ENCODE measurements around the gene FCN1. TPM values are rescaled to one million over a fixed set of nuclear protein-coding genes. Genes with fewer than 3 reads are reported as not detected.

The FCN1 gene
- total and polyA plus RNA-seq, 2 of the 8 experiments (the other 6 are each of a cell fraction or from before 2014, with no cell fraction given): not detected

GRCh38 chr9:134919303-134919702 is 1.6 kb upstream of the FCN1 start:
- no peak overlapping the region for H3K9ac ChIP-seq (replicated peaks in 1 of 4; ENCODE audit: extremely low read depth in 1 of 4, low read depth in 3 of 4, low read length in 3 of 4)
- FAIRE-seq (no peak), DNase-seq (ENCODE audit: low read depth in 1 of 2, low spot score in 2 of 2) (no peak)
- H3K4me3 ChIP-seq (ENCODE audit: extremely low read depth in 1 of 4, insufficient read depth in 2 of 4, low read depth in 3 of 4, low read length in 4 of 4): no peak overlapping the region
- H2BK120ac ChIP-seq (replicated peaks; ENCODE audit: low read depth, low read length): no peak overlapping the region
- no peak overlapping the region for H2BK15ac ChIP-seq (ENCODE audit: low read length)
- WGBS, 2 experiments (ENCODE audit: extremely low coverage in 1 of 2, insufficient coverage in 1 of 2, insufficient read length in 1 of 2, insufficient replicate concordance in 2 of 2, low coverage in 1 of 2, low lambda C conversion rate in 2 of 2, missing lambda C conversion rate in 1 of 2): 94% methylated on average over 3 of the region's 3 CpGs; no CpG with 5 or more reads in 1 of the 2 experiments
- H4K91ac ChIP-seq (replicated peaks; ENCODE audit: insufficient read length, low read length): no peak overlapping the region
- no peaks in the 10 kb centered on the region for H3K23me2 ChIP-seq (ENCODE audit: low read depth, low read length)
- H3K4me2 ChIP-seq (ENCODE audit: insufficient read depth in 1 of 2, low read depth in 2 of 2, low read length in 2 of 2): no peak overlapping the region
- no peak overlapping the region for H2BK12ac ChIP-seq (ENCODE audit: low read depth, low read length)
- H3K4me1 ChIP-seq (replicated peaks in 1 of 4; ENCODE audit: control insufficient read depth in 3 of 4, insufficient read depth in 4 of 4, low read length in 3 of 4): no peaks in the 10 kb centered on the region
- no peak overlapping the region for H2AK5ac ChIP-seq (ENCODE audit: low read depth, low read length)
- ChIA-PET CTCF (ENCODE audit: partially characterized antibody) (interaction anchor here (1.7 kb wide), 1 partner anchor 19 kb away, joined by 4 read pairs; no protein-coding TSS in a partner anchor), POLR2A (ENCODE audit: partially characterized antibody) (no interaction called here)
- H2BK20ac ChIP-seq (ENCODE audit: low read length): no peak overlapping the region
- no peak overlapping the region for H3K18ac ChIP-seq (ENCODE audit: extremely low read depth, low read length)
- no peak overlapping the region for H3K56ac ChIP-seq (replicated peaks; ENCODE audit: insufficient read length, low read depth, low read length)
- TF ChIP-seq YY1 (IDR thresholded peaks at IDR 0.05; ENCODE audit: low read depth, low read length) (no peak), SIRT6 (IDR thresholded peaks at IDR 0.05; ENCODE audit: low read length) (no peak), BACH1 (IDR thresholded peaks at IDR 0.05; ENCODE audit: low read length) (no peak), BCL11A (IDR thresholded peaks at IDR 0.05; ENCODE audit: low read depth in 2 of 2, low read length in 2 of 2) (no peak), PHF8 (conservative IDR thresholded peaks at IDR 0.05; ENCODE audit: low read depth, low read length) (no peak), RFX5 (IDR thresholded peaks at IDR 0.05; ENCODE audit: borderline replicate concordance, low read depth, low read length) (no peak), MAFK (IDR thresholded peaks at IDR 0.05; ENCODE audit: low read depth, low read length) (no peak), SUZ12 (IDR thresholded peaks at IDR 0.05; ENCODE audit: low read length) (no peak), SIX5 (IDR thresholded peaks at IDR 0.05; ENCODE audit: low read depth, low read length) (no peak), TEAD4 (IDR thresholded peaks at IDR 0.05; ENCODE audit: low read depth, low read length) (no peak), CHD2 (IDR thresholded peaks at IDR 0.05; ENCODE audit: low read length) (no peak), JUND (IDR thresholded peaks at IDR 0.05; ENCODE audit: low read length) (no peak), TAF7 (optimal IDR thresholded peaks at IDR 0.05; ENCODE audit: borderline replicate concordance, low read depth, low read length) (no peak), ZNF274 (IDR thresholded peaks at IDR 0.05; ENCODE audit: borderline replicate concordance, extremely low read depth, low read length) (no peak)
- TF ChIP-seq, protein P1, sequence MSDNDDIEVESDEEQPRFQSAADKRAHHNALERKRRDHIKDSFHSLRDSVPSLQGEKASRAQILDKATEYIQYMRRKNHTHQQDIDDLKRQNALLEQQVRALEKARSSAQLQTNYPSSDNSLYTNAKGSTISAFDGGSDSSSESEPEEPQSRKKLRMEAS (IDR thresholded peaks at IDR 0.05): no peak
- H3K14ac ChIP-seq (ENCODE audit: insufficient read length): no peak overlapping the region
- no peaks in the 10 kb centered on the region for H3K79me2 ChIP-seq (ENCODE audit: control insufficient read depth in 1 of 2, insufficient read depth in 2 of 2, low read length in 2 of 2)
- H3K4ac ChIP-seq (replicated peaks; ENCODE audit: insufficient read length, low read depth, low read length): no peak overlapping the region
- no peaks in the 10 kb centered on the region for H4K20me1 ChIP-seq (replicated peaks in 1 of 2; ENCODE audit: control insufficient read depth in 1 of 2, insufficient read depth in 2 of 2, low read length in 2 of 2)
- no peak overlapping the region for H2BK5ac ChIP-seq (ENCODE audit: low read depth, low read length)
- no peaks in the 10 kb centered on the region for H3K79me1 ChIP-seq (ENCODE audit: low read depth, low read length)
- H4K5ac ChIP-seq (ENCODE audit: insufficient read length, low read depth, low read length): no peak overlapping the region
- H4K8ac ChIP-seq (ENCODE audit: extremely low read depth, insufficient read depth, low read length): no peak overlapping the region
- no peaks in the 10 kb centered on the region; a peak in 1 of 4 replicates for H3K9me3 ChIP-seq (ENCODE audit: insufficient read depth in 2 of 2, low read depth in 1 of 2, low read length in 1 of 2)
- H2AFZ ChIP-seq (ENCODE audit: low read length): no peak overlapping the region
- H3K27ac ChIP-seq (ENCODE audit: low read depth, low read length): no peak overlapping the region
- no peaks in the 10 kb centered on the region for H3K27me3 ChIP-seq (replicated peaks in 1 of 4; ENCODE audit: control insufficient read depth in 3 of 4, extremely low read depth in 1 of 4, insufficient read depth in 3 of 4, low read length in 3 of 4)
- no peak overlapping the region for H3K23ac ChIP-seq (ENCODE audit: insufficient read length)
- H3K36me3 ChIP-seq (ENCODE audit: control insufficient read depth in 2 of 4, insufficient read depth in 4 of 4, low read length in 3 of 4): no peaks in the 10 kb centered on the region

Data from H1 (cell line).